Activated naive CD8-positive, alpha-beta T cell (primary cell): ENCODE measurements around the gene NHERF1.

Source experiments
- H3K27ac Mint-ChIP-seq: one replicate; pipeline ENCODE4 v1.8.0; 2021; ENCODE audit warnings: mixed read lengths
- H3K27me3 Mint-ChIP-seq: one replicate; pipeline ENCODE4 v1.8.0; 2021; ENCODE audit warnings: mixed read lengths
- H3K36me3 Mint-ChIP-seq: one replicate; pipeline ENCODE4 v1.8.0; 2021; ENCODE audit warnings: mixed read lengths
- H3K4me1 Mint-ChIP-seq: one replicate; pipeline ENCODE4 v1.8.0; 2021; ENCODE audit warnings: low read depth, mixed read lengths
- H3K4me3 Mint-ChIP-seq: one replicate; pipeline ENCODE4 v1.8.0; 2021; ENCODE audit warnings: mild to moderate bottlenecking, mixed read lengths
- H3K9me3 Mint-ChIP-seq: one replicate; pipeline ENCODE4 v1.8.0; 2021; ENCODE audit warnings: low read depth, mixed read lengths

Gene NHERF1

GRCh38 chr17:74807441-74807840, 59.0 kb downstream of the NHERF1 start:
- H3K27ac Mint-ChIP-seq: no peak overlapping the region
- H3K36me3 Mint-ChIP-seq: peaks cover 8% of the 10 kb centered on the region
- no peaks in the 10 kb centered on the region for H3K9me3 Mint-ChIP-seq
- no peaks in the 10 kb centered on the region for H3K4me1 Mint-ChIP-seq
- H3K4me3 Mint-ChIP-seq: no peak overlapping the region
- no peaks in the 10 kb centered on the region for H3K27me3 Mint-ChIP-seq

GRCh38 chr17:74807925-74808324, 59.5 kb downstream of the NHERF1 start:
- peaks cover 7% of the 10 kb centered on the region for H3K36me3 Mint-ChIP-seq
- no peaks in the 10 kb centered on the region for H3K9me3 Mint-ChIP-seq
- no peaks in the 10 kb centered on the region for H3K4me1 Mint-ChIP-seq
- H3K27me3 Mint-ChIP-seq: no peaks in the 10 kb centered on the region
- H3K4me3 Mint-ChIP-seq: no peak overlapping the region
- H3K27ac Mint-ChIP-seq: no peak overlapping the region

GRCh38 chr17:74808714-74809430, 60.4 kb downstream of the NHERF1 start:
- no peak overlapping the region for H3K4me3 Mint-ChIP-seq
- no peaks in the 10 kb centered on the region for H3K9me3 Mint-ChIP-seq
- no peak overlapping the region for H3K27ac Mint-ChIP-seq
- H3K36me3 Mint-ChIP-seq: peaks cover 6% of the 10 kb centered on the region
- H3K4me1 Mint-ChIP-seq: no peaks in the 10 kb centered on the region
- H3K27me3 Mint-ChIP-seq: no peaks in the 10 kb centered on the region

GRCh38 chr17:74810699-74811485, 62.5 kb downstream of the NHERF1 start:
- H3K4me3 Mint-ChIP-seq: no peak overlapping the region
- H3K4me1 Mint-ChIP-seq: no peaks in the 10 kb centered on the region
- H3K36me3 Mint-ChIP-seq: peaks cover 6% of the 10 kb centered on the region
- H3K9me3 Mint-ChIP-seq: no peaks in the 10 kb centered on the region
- no peak overlapping the region for H3K27ac Mint-ChIP-seq
- no peaks in the 10 kb centered on the region for H3K27me3 Mint-ChIP-seq

- no peaks in the 10 kb centered on the region for H3K4me1 Mint-ChIP-seq
- no peak overlapping the region for H3K27ac Mint-ChIP-seq
- H3K36me3 Mint-ChIP-seq: peaks cover 6% of the 10 kb centered on the region
- H3K4me3 Mint-ChIP-seq: no peak overlapping the region
- no peaks in the 10 kb centered on the region for H3K27me3 Mint-ChIP-seq
- no peaks in the 10 kb centered on the region for H3K9me3 Mint-ChIP-seq
These were observed 63.9 kb downstream of the NHERF1 start for GRCh38 chr17:74812109-74813009.

- Mint-ChIP-seq H3K4me3 (no peak overlapping the region), H3K9me3 (no peaks in the 10 kb centered on the region), H3K27me3 (no peaks in the 10 kb centered on the region), H3K4me1 (no peaks in the 10 kb centered on the region), H3K27ac (no peak overlapping the region), H3K36me3 (peaks cover 6% of the 10 kb centered on the region)
These were observed 66.0 kb downstream of the NHERF1 start for GRCh38 chr17:74814453-74814852.

GRCh38 chr17:74815067-74815466, 66.6 kb downstream of the NHERF1 start:
- peaks cover 4% of the 10 kb centered on the region for H3K36me3 Mint-ChIP-seq
- no peaks in the 10 kb centered on the region for H3K27me3 Mint-ChIP-seq
- no peaks in the 10 kb centered on the region for H3K9me3 Mint-ChIP-seq
- H3K27ac Mint-ChIP-seq: no peak overlapping the region
- no peak overlapping the region for H3K4me3 Mint-ChIP-seq
- no peaks in the 10 kb centered on the region for H3K4me1 Mint-ChIP-seq

GRCh38 chr17:74815550-74816370, 67.3 kb downstream of the NHERF1 start:
- H3K36me3 Mint-ChIP-seq: peaks cover 1% of the 10 kb centered on the region
- H3K27ac Mint-ChIP-seq: no peak overlapping the region
- H3K4me1 Mint-ChIP-seq: no peaks in the 10 kb centered on the region
- no peak overlapping the region for H3K4me3 Mint-ChIP-seq
- H3K9me3 Mint-ChIP-seq: no peaks in the 10 kb centered on the region
- no peaks in the 10 kb centered on the region for H3K27me3 Mint-ChIP-seq

- no peak overlapping the region for H3K27ac Mint-ChIP-seq
- no peaks in the 10 kb centered on the region for H3K4me1 Mint-ChIP-seq
- no peaks in the 10 kb centered on the region for H3K36me3 Mint-ChIP-seq
- H3K27me3 Mint-ChIP-seq: no peaks in the 10 kb centered on the region
- H3K9me3 Mint-ChIP-seq: no peaks in the 10 kb centered on the region
- H3K4me3 Mint-ChIP-seq: no peak overlapping the region
These were observed 68.6 kb downstream of the NHERF1 start for GRCh38 chr17:74816905-74817620.

GRCh38 chr17:74818291-74818938, 70.0 kb downstream of the NHERF1 start:
- Mint-ChIP-seq H3K9me3 (no peaks in the 10 kb centered on the region), H3K36me3 (no peaks in the 10 kb centered on the region), H3K4me3 (no peak overlapping the region), H3K27ac (no peak overlapping the region), H3K4me1 (no peaks in the 10 kb centered on the region), H3K27me3 (no peaks in the 10 kb centered on the region)
